Stimulated activated CD8-positive, alpha-beta memory T cell treated with anti-CD3 and anti-CD28 coated beads, Interleukin-12 subunit alpha, Interleukin-12 subunit beta, amount 100 ng/mL, for 1 hour (primary cell): ENCODE data around the gene MARK3.

ENCODE experiments used
- DNase-seq: peaks from one replicate; pipeline ENCODE4 v3.0.0-alpha.2; 2020; ENCODE audit warnings: low read depth

Gene MARK3

GRCh38 chr14:103527408-103528145, 142.4 kb downstream of the MARK3 start:
- no peak for DNase-seq

- DNase-seq, result no peak
Measured at GRCh38 chr14:103528146-103528586, 143.0 kb downstream of the MARK3 start.

GRCh38 chr14:103528587-103529382, 143.6 kb downstream of the MARK3 start, which contains the start of gene TRMT61A:
Gene TRMT61A, plus strand, starts transcription at chr14:103529196. Its CDS starts 783 bp downstream, at chr14:103529979.
- peak; percentile 60 for DNase-seq

- DNase-seq, result no peak
Measured at GRCh38 chr14:103529383-103530365, 144.5 kb downstream of the MARK3 start.

- DNase-seq, result no peak
Measured at GRCh38 chr14:103530390-103530789, 145.2 kb downstream of the MARK3 start.

- no peak for DNase-seq
Measured at GRCh38 chr14:103530831-103531230, 145.6 kb downstream of the MARK3 start.

- DNase-seq, result no peak
Measured at GRCh38 chr14:103531421-103532215, 146.4 kb downstream of the MARK3 start.

GRCh38 chr14:103532216-103533136, 147.3 kb downstream of the MARK3 start:
- DNase-seq, result no peak

GRCh38 chr14:103533137-103533998, 148.2 kb downstream of the MARK3 start:
- DNase-seq, result no peak

- no peak for DNase-seq
Measured at GRCh38 chr14:103533999-103534575, 148.9 kb downstream of the MARK3 start.

- DNase-seq, result no peak
Measured at GRCh38 chr14:103534576-103535061, 149.4 kb downstream of the MARK3 start.

- no peak for DNase-seq
Measured at GRCh38 chr14:103535081-103535890, 150.1 kb downstream of the MARK3 start.

GRCh38 chr14:103535891-103536565, 150.8 kb downstream of the MARK3 start:
- DNase-seq, result no peak

GRCh38 chr14:103536693-103537092, 151.5 kb downstream of the MARK3 start:
- DNase-seq, result no peak

GRCh38 chr14:103537175-103537990, 152.2 kb downstream of the MARK3 start:
- no peak for DNase-seq
